Measurements from ENCODE around the gene GFRA1. TPM values are rescaled to one million over a fixed set of nuclear protein-coding genes. Genes with fewer than 3 reads are reported as not detected.

Gene GFRA1
- polyA plus RNA-seq, 2 of the 4 experiments (the other 2 are of a cell fraction), result 4.0 to 9.5 TPM

DNA sequence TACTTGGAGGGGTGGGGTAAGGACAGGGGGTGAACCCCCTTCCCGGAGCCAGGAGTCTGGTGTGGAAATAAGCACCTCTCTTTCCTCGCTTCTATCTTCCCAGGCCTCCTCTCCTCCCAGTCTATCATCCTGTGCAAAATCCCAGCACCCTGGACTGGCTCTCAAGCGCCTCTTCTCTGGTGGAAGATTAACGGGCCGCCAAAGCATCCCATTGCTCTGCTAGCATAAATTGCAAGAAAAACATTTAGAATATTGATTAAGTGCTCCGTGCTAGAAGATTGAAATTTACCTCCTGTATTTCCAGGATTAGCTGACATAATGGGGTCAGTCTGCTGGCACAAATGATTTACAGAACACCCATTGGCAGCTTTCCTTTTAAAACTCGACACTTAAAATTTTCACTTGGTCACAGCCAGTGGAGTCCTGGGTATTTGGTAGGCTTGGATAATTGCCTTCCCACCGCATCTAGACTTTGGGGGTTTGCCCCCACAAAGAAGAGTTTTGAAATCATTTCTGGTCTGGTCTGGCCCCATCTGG is 189.7 kb downstream of the GFRA1 start:
- POLR2A ChIA-PET, result no interaction called here
- ATAC-seq, result no peak
- 68% methylated on average over 8 of the region's 8 CpGs for WGBS (ENCODE audit: missing lambda C conversion rate)

GRCh38 chr10:116082762-116083161 is 190.2 kb downstream of the GFRA1 start:
- peaks cover 7% of the 10 kb centered on the region; the same call in 2 of the 3 replicates for H3K4me1 ChIP-seq
- no peak overlapping the region for H3K4me3 ChIP-seq
- ChIA-PET CTCF (no interaction called here), POLR2A (no interaction called here)
- no peak for TF ChIP-seq CBX8 (IDR thresholded peaks at IDR 0.05)
- no peak for TF ChIP-seq CHD4 (IDR thresholded peaks at IDR 0.05; ENCODE audit: borderline replicate concordance)
- no peak for TF ChIP-seq TP53 (CRISPR knock-in tag; IDR thresholded peaks at IDR 0.05)
- H3K9me3 ChIP-seq, result no peaks in the 10 kb centered on the region
- no peak overlapping the region for H3K27ac ChIP-seq
- H3K4me2 ChIP-seq, result no peak overlapping the region
- DNase-seq (ENCODE audit: low read depth in 1 of 2, low spot score in 1 of 2), result no peak
- 50% methylated on average over 3 of the region's 3 CpGs for WGBS (ENCODE audit: missing lambda C conversion rate)
- no peak for ATAC-seq
- no peak for FAIRE-seq

More for the DNA sequence above, 189.7 kb downstream of the GFRA1 start:
- no peak overlapping the region for H3K4me3 ChIP-seq
- H3K4me1 ChIP-seq, result peaks cover 7% of the 10 kb centered on the region; the same call in 2 of the 3 replicates
- CTCF ChIA-PET, result no interaction called here
- no peak overlapping the region for H3K4me2 ChIP-seq
- DNase-seq (ENCODE audit: low read depth in 1 of 2, low spot score in 1 of 2) (no peak), FAIRE-seq (no peak)
- TF ChIP-seq ZC3H11A (IDR thresholded peaks at IDR 0.05) (no peak), CBX8 (IDR thresholded peaks at IDR 0.05) (no peak), E2F6 (IDR thresholded peaks at IDR 0.05; ENCODE audit: borderline replicate concordance, low read depth) (no peak), POLR2A (IDR thresholded peaks at IDR 0.05; ENCODE audit: low read length) (no peak), RCOR1 (IDR thresholded peaks at IDR 0.05; ENCODE audit: low read depth, low read length) (no peak), NFE2L2 (conservative IDR thresholded peaks at IDR 0.05; ENCODE audit: low read length) (no peak), CHD4 (IDR thresholded peaks at IDR 0.05; ENCODE audit: borderline replicate concordance) (no peak), ESRRA (IDR thresholded peaks at IDR 0.05; ENCODE audit: borderline replicate concordance, low read length) (no peak)
- no peaks in the 10 kb centered on the region for H3K9me3 ChIP-seq
- H3K27ac ChIP-seq, result no peak overlapping the region

GRCh38 chr10:116082206-116082605 is 190.8 kb downstream of the GFRA1 start:
- Histone ChIP-seq H3K9me3 (no peaks in the 10 kb centered on the region), H3K4me1 (peaks cover 7% of the 10 kb centered on the region; the same call in 2 of the 3 replicates), H3K4me2 (no peak overlapping the region), H3K27ac (no peak overlapping the region), H3K4me3 (no peak overlapping the region)
- no peak for FAIRE-seq
- DNase-seq (ENCODE audit: low read depth in 1 of 2, low spot score in 1 of 2), result no peak
- ATAC-seq, result no peak
- ChIA-PET CTCF (no interaction called here), POLR2A (no interaction called here)
- TF ChIP-seq KDM5A (IDR thresholded peaks at IDR 0.05), result no peak
- no peak for TF ChIP-seq NFE2L2 (conservative IDR thresholded peaks at IDR 0.05; ENCODE audit: low read length)
- TF ChIP-seq ESRRA (IDR thresholded peaks at IDR 0.05; ENCODE audit: borderline replicate concordance, low read length), result no peak
- no peak for TF ChIP-seq RCOR1 (IDR thresholded peaks at IDR 0.05; ENCODE audit: low read depth, low read length)
- no peak for TF ChIP-seq TFCP2L1 (CRISPR knock-in tag; IDR thresholded peaks at IDR 0.05)
- TF ChIP-seq ELK1 (IDR thresholded peaks at IDR 0.05; ENCODE audit: low read depth, low read length), result no peak
- no peak for TF ChIP-seq FOSL2 (IDR thresholded peaks at IDR 0.05)
- TF ChIP-seq FOSL2 (CRISPR knock-in tag; IDR thresholded peaks at IDR 0.05), result no peak
- TF ChIP-seq FOSB (CRISPR knock-in tag; IDR thresholded peaks at IDR 0.05), result no peak
- no peak for TF ChIP-seq RARB (CRISPR knock-in tag; IDR thresholded peaks at IDR 0.05)
- TF ChIP-seq NR3C1 (IDR thresholded peaks at IDR 0.05), result no peak
- no peak for TF ChIP-seq E2F6 (IDR thresholded peaks at IDR 0.05; ENCODE audit: borderline replicate concordance, low read depth)
- TF ChIP-seq GATA3 (IDR thresholded peaks at IDR 0.05; ENCODE audit: borderline replicate concordance), result no peak
- TF ChIP-seq RNF2 (IDR thresholded peaks at IDR 0.05; ENCODE audit: borderline replicate concordance, low read depth), result no peak
- no peak for TF ChIP-seq HOXA7 (CRISPR knock-in tag; IDR thresholded peaks at IDR 0.05)
- 82% methylated on average over 8 of the region's 8 CpGs for WGBS (ENCODE audit: missing lambda C conversion rate)
